Endothelial cell of umbilical vein (primary cell): ENCODE measurements around the gene HSDL2. TPM values are rescaled to one million over a fixed set of nuclear protein-coding genes. Genes with fewer than 3 reads are reported as not detected.
A peak's percentile ranks its signal among the peaks of the same experiment; 100 is the strongest.

Experiments
- BruUV-seq: library from RNA; stranded (reverse); fragments of 400-500 nt; replicated peaks from 2 replicates; lab custom pipeline; 2021; lab: Mats Ljungman, UMichigan
- CTCF ChIA-PET: fragments of 300-600, 350-600 bp; sonication (Branson Sonifier 250); formaldehyde crosslinking; loops from one replicate; lab custom pipeline; 2021; ENCODE audit warnings: antibody characterized with exemption, inconsistent platforms; lab: Charles Lee
- POLR2A ChIA-PET: fragments of 300-600, 350-600 bp; sonication (Branson Sonifier 250); formaldehyde crosslinking; loops from one replicate; lab custom pipeline; 2021; ENCODE audit warnings: antibody characterized with exemption, inconsistent platforms; lab: Charles Lee
- DNase-seq: peaks from one replicate; pipeline ENCODE4 v3.0.0-alpha.2; 2011; ENCODE audit warnings: low read depth, low spot score
- FAIRE-seq: peaks from 2 replicates; lab custom pipeline; 2011; peaks lifted over from hg19 to GRCh38; lab: Jason Lieb, UNC
- H2AFZ ChIP-seq: 2 replicates; pipeline ENCODE4 v1.6.0; 2012; ENCODE audit warnings: low read depth, low read length, control low read depth, inconsistent platforms
- H3K27ac ChIP-seq: 2 replicates; pipeline ENCODE4 v1.5.1; 2011; ENCODE audit warnings: low read depth, mild to moderate bottlenecking, control low read depth, low read length, moderate library complexity; ENCODE audit not compliant: insufficient read depth
- H3K27me3 ChIP-seq, 2 experiments: 2 replicates each; pipeline versions ENCODE4 v1.6.0 to v1.6.1; 2011; ENCODE audit warnings: low read length in 2 of 2, mixed read lengths in 1 of 2; ENCODE audit not compliant: control insufficient read depth in 2 of 2, insufficient read depth in 2 of 2
- H3K36me3 ChIP-seq, 2 experiments: 2 replicates in 1 of 2; 3 replicates in 1 of 2; pipeline ENCODE4 v1.5.1; 2011; ENCODE audit warnings: low read length in 2 of 2, mild to moderate bottlenecking in 1 of 2, moderate library complexity in 1 of 2; ENCODE audit not compliant: control insufficient read depth in 2 of 2, insufficient read depth in 2 of 2; ENCODE audit errors: extremely low read depth in 1 of 2
- H3K4me1 ChIP-seq: 3 replicates; pipeline ENCODE4 v1.5.1; 2011; ENCODE audit warnings: mild to moderate bottlenecking, low read length; ENCODE audit not compliant: control insufficient read depth, insufficient read depth; ENCODE audit errors: extremely low read depth
- H3K4me2 ChIP-seq: 2 replicates; pipeline ENCODE4 v1.6.1; 2011; ENCODE audit warnings: low read length, control low read depth, mixed read lengths; ENCODE audit not compliant: insufficient read depth
- H3K4me3 ChIP-seq, 3 experiments: fragments of 200-600 bp in 1 of 3; sonication (generic), shearing (Covaris generic) in 1 of 3; replicated peaks in 1 of 3; 2 replicates each; pipeline ENCODE4 v1.5.1; 2011 to 2016; ENCODE audit warnings: control low read depth in 3 of 3, low read length in 3 of 3, mild to moderate bottlenecking in 2 of 3, inconsistent platforms in 1 of 3, low read depth in 1 of 3, moderate library complexity in 1 of 3; ENCODE audit not compliant: insufficient read depth in 1 of 3
- H3K79me2 ChIP-seq: 2 replicates; pipeline ENCODE4 v1.6.0; 2012; ENCODE audit warnings: low read length, inconsistent platforms; ENCODE audit not compliant: control insufficient read depth, insufficient read depth
- H3K9ac ChIP-seq: replicated peaks from 2 replicates; pipeline ENCODE3; 2011; ENCODE audit warnings: low read length, control low read depth; ENCODE audit not compliant: insufficient read depth; ENCODE audit errors: extremely low read depth
- H3K9me1 ChIP-seq: replicated peaks from 3 replicates; pipeline ENCODE4 v1.6.0; 2011; ENCODE audit warnings: mild to moderate bottlenecking, low read length; ENCODE audit not compliant: control insufficient read depth, insufficient read depth; ENCODE audit errors: extremely low read depth
- H3K9me3 ChIP-seq: replicated peaks from 2 replicates; pipeline ENCODE4 v1.5.1; 2012; ENCODE audit warnings: low read length, inconsistent platforms; ENCODE audit not compliant: control insufficient read depth, insufficient read depth
- H4K20me1 ChIP-seq: replicated peaks from 2 replicates; pipeline ENCODE3; 2011; ENCODE audit warnings: mild to moderate bottlenecking, low read length; ENCODE audit not compliant: control insufficient read depth, insufficient read depth; ENCODE audit errors: extremely low read depth
- CTCF ChIP-seq, 2 donors: IDR thresholded peaks; 1 replicate in 1 of 2; 2 replicates in 1 of 2; pipeline ENCODE4 v1.5.1; 2011; ENCODE audit warnings: low read length in 2 of 2, mild to moderate bottlenecking in 2 of 2, moderate library complexity in 2 of 2, control low read depth in 1 of 2, inconsistent platforms in 1 of 2, low read depth in 1 of 2; ENCODE audit not compliant: insufficient read depth in 1 of 2; ENCODE audit errors: extremely low read depth in 1 of 2
- EZH2 ChIP-seq: IDR thresholded peaks from 2 replicates; pipeline ENCODE4 v1.6.1; 2012; ENCODE audit warnings: borderline replicate concordance, low read depth, mild to moderate bottlenecking, moderate library complexity, low read length, inconsistent platforms; ENCODE audit not compliant: severe bottlenecking
- FOS ChIP-seq: IDR thresholded peaks from 2 replicates; pipeline ENCODE4 v1.6.1; 2011; ENCODE audit warnings: mild to moderate bottlenecking, low read length, moderate library complexity, borderline replicate concordance; ENCODE audit not compliant: insufficient read depth
- GATA2 ChIP-seq: IDR thresholded peaks from 2 replicates; pipeline ENCODE4 v1.7.0; 2011; ENCODE audit warnings: low read depth, mild to moderate bottlenecking, moderate library complexity, mixed read lengths, low read length; ENCODE audit not compliant: insufficient read length, insufficient read depth
- JUN ChIP-seq: IDR thresholded peaks from 2 replicates; pipeline ENCODE4 v1.6.1; 2011; ENCODE audit warnings: borderline replicate concordance, low read depth; ENCODE audit not compliant: insufficient read length, insufficient read depth
- MAX ChIP-seq: IDR thresholded peaks from 2 replicates; pipeline ENCODE4 v1.6.1; 2011; ENCODE audit not compliant: insufficient read depth, insufficient read length
- MYC ChIP-seq: IDR thresholded peaks from one replicate; pipeline ENCODE4 v1.6.1; 2011; ENCODE audit warnings: mild to moderate bottlenecking, low read depth, low read length
- POLR2A ChIP-seq: IDR thresholded peaks from 2 replicates; pipeline ENCODE4 v1.6.1; 2012; ENCODE audit warnings: low read depth, mild to moderate bottlenecking, control low read depth, low read length
- POLR2AphosphoS5 ChIP-seq: IDR thresholded peaks from 2 replicates; pipeline ENCODE4 v1.6.1; 2012; ENCODE audit warnings: low read depth, mild to moderate bottlenecking, control low read depth, low read length, moderate library complexity; ENCODE audit not compliant: insufficient read depth
- dilution Hi-C: fragments of 300-500 bp; cut with MboI; formaldehyde crosslinking; loops from one replicate; pipeline ENCODE4 v1.15.0; 2019; ENCODE audit warnings: low sequenced_read_pairs; ENCODE audit not compliant: extremely low pct_ligation_motif_present
- intact Hi-C: fragments of 100-400 bp; cut with micrococcal nuclease; formaldehyde crosslinking; loops from one replicate; pipeline ENCODE4 v1.10.0; 2022
- polyA plus RNA-seq, 4 experiments: library from polyadenylated mRNA; depleted of rRNA in 3 of 4; stranded (reverse) in 3 of 4; unstranded in 1 of 4; fragments of >200 nt; gene quantifications; 2 replicates each; pipeline versions ENCODE4 v1.2.1 to v1.2.3, GENCODE V29; 2011 to 2012; ENCODE audit warnings: missing spikeins in 1 of 4
- total RNA-seq: library from RNA; stranded (reverse); gene quantifications from 2 replicates; pipeline ENCODE4 v1.2.3, GENCODE V29; 2021

Gene HSDL2
- total and polyA plus RNA-seq, 2 donors (not counting 3 experiments of a cell fraction or from before 2014, with no cell fraction given), result 5.6 to 22.1 TPM

DNA sequence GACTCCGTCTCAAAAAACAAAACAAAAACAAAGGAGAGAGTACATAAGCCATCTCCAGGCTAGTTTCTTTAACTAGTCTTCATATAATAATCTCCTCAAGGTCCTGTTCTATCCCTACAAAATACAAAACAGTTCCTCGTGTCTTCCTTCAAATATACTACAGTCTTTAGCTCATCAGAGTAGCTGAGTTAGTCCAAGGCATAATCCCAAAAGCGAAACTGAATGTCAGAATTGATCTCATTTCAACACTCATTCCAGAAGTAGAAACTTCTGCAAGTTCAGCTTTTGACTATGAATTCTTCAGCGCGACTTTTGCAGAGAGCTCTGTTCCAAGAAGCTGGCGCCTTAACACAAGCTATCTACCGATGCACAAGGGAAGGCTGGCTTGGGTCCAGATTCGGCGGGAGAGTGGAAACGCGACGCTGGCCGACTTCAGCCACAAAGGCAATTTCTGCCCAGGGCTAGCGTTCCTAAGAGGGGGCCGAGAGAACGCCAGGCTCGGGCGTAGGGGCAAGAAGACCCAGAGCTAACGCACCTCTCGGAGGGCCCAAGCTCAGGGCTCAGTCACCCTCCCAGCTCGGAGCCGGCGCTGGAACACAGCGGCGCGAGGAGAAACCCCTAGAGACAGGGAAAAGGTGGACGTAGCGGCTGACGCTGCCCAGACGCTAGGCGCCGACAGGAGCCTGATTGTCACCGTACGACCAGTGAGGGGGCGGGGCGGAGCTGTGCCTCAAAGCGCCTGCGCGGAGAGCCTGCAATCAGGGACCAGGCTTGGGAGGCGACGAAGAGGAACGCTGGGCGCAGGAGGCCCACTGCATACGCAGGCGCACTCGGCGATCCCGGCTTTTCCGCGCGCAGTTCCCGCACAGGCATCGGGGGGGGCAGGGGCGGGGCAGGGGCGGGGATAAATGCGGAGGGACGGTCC lies 469 bp upstream of the HSDL2 start:
- TF ChIP-seq POLR2A (peak; percentile 96), JUN (no peak), EZH2 (no peak), CTCF (IDR thresholded peaks at IDR 0.05; ENCODE audit: extremely low read depth in 1 of 2, insufficient read depth in 1 of 2, low read depth in 1 of 2, low read length in 2 of 2) (peak in 1 of 2 donors; percentile 5), POLR2AphosphoS5 (peak; percentile 88), GATA2 (no peak), MAX (no peak), FOS (no peak), MYC (no peak)
- H3K79me2 ChIP-seq, result peaks cover 15% of the 10 kb centered on the region
- H3K27ac ChIP-seq, result peak overlapping the region; percentile 94
- H3K36me3 ChIP-seq, result no peaks in the 10 kb centered on the region
- TSS peak; percentile 74 for BruUV-seq
- FAIRE-seq (peak; percentile 99), DNase-seq (peak; percentile 99)
- ChIA-PET POLR2A (interaction anchor here (0.6 to 1.7 kb wide), 7 partner anchors 13 to 712 kb away, joined by 3 to 6 read pairs (median 4); partner anchors contain the start of genes KIAA1958 and PTBP3), CTCF (interaction anchor here (0.5 to 2.8 kb wide), 16 partner anchors 10 to 707 kb away, joined by 3 to 17 read pairs (median 6); partner anchors contain the start of genes INIP and PTBP3)
- peak overlapping the region; percentile 79 to 98 (median 87) for H3K4me3 ChIP-seq
- H3K27me3 ChIP-seq, result no peaks in the 10 kb centered on the region
- peak overlapping the region; percentile 93 for H3K9ac ChIP-seq
- peak overlapping the region; percentile 85 for H2AFZ ChIP-seq
- intact Hi-C loops (loop anchor here (1.0 to 5.0 kb wide), 3 partner anchors 47 to 339 kb away; partner anchors contain the start of genes INIP, KIAA1958 and PTBP3), dilution Hi-C loops (no loop called here)
- H4K20me1 ChIP-seq, result no peaks in the 10 kb centered on the region
- no peaks in the 10 kb centered on the region for H3K9me3 ChIP-seq
- H3K4me2 ChIP-seq, result peak overlapping the region; percentile 99
- H3K9me1 ChIP-seq, result no peaks in the 10 kb centered on the region
- peaks cover 16% of the 10 kb centered on the region for H3K4me1 ChIP-seq
